Caki2 (cell line): ENCODE results near the gene FBXW10. TPM values are rescaled to one million over a fixed set of nuclear protein-coding genes. Genes with fewer than 3 reads are reported as not detected.
"Not testable (repeated sequence)": the region's sequence is repeated elsewhere in the genome, so short reads cannot be mapped to it uniquely, and the experiment has no call there.

Source experiments
- DNase-seq: peaks from one replicate; pipeline ENCODE4 v3.0.0-alpha.2; 2015; ENCODE audit warnings: low read depth
- in situ Hi-C: cut with HindIII; loops from 2 replicates; pipeline ENCODE4 v1.10.0; 2016; ENCODE audit warnings: low sequenced_read_pairs, low pct_unique_long_range_greater_than_20kb, mixed read lengths
- total RNA-seq: library from RNA; depleted of rRNA; stranded (reverse); fragments of >200 nt; shearing (Covaris generic); gene quantifications from 2 replicates; pipeline ENCODE4 v1.2.3, GENCODE V29; 2014; ENCODE audit warnings: low replicate concordance; rRNA removed

The FBXW10 gene, protein sequence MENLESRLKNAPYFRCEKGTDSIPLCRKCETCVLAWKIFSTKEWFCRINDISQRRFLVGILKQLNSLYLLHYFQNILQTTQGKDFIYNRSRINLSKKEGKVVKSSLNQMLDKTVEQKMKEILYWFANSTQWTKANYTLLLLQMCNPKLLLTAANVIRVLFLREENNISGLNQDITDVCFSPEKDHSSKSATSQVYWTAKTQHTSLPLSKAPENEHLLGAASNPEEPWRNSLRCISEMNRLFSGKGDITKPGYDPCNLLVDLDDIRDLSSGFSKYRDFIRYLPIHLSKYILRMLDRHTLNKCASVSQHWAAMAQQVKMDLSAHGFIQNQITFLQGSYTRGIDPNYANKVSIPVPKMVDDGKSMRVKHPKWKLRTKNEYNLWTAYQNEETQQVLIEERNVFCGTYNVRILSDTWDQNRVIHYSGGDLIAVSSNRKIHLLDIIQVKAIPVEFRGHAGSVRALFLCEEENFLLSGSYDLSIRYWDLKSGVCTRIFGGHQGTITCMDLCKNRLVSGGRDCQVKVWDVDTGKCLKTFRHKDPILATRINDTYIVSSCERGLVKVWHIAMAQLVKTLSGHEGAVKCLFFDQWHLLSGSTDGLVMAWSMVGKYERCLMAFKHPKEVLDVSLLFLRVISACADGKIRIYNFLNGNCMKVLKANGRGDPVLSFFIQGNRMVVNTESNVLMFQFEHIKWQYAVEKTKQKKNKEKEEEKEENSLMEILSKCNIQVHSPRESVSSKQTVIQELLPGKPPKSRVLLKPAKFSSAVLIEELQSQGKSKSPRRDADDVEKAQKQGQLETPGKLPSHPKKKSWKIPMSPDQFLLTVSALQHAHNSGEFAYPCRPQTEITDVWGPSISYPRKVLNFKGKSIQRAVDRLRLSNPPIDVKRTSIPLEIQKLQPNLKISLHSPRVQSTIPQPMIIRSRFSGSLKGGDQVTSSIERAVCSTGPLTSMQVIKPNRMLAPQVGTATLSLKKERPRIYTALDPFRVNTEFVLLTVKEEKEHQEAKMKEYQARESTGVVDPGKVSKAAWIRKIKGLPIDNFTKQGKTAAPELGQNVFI
- total RNA-seq = 0.14 and 0.67 TPM in 2 replicates

DNA sequence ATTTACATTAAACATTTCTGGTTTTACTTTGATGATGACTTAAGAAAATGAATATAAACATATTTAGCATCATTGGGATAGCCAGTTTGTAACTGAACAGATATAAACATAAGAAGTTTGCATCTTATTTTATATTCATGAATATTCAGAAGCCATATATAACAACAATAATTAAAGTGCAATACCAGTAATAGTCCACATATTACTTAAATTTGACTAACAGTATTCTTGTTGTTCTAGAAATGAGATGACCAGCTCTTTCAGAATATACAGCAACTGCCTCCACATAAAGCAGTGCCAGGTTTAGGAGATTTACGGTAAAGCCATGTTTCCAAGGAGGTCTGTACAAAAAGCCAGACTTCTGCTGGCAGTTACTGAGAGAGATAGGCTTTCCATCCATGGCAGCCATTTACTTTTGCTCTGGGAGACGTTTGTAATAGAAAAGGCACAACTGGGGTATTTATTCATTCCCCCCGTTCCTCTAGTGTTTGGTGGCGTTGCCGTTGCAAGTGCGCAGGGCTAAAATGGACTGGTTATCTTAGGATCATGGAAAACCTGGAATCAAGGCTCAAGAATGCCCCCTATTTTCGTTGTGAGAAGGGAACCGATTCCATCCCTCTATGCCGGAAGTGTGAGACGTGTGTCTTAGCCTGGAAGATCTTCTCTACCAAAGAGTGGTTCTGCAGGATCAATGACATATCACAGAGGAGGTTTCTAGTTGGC is at the start of gene FBXW10:
TSS of gene FBXW10 (plus strand) at position 356 of the 723 bp plus-strand sequence. CDS start at position 547, 191 bp downstream.
- in situ Hi-C loops, DNase-seq: not testable (repeated sequence)

- DNase-seq, in situ Hi-C loops: not testable (repeated sequence)
Observed at GRCh38 chr17:18695143-18695542, 48.7 kb upstream of the FBXW10 start.

GRCh38 chr17:18698473-18699103 is 45.3 kb upstream of the FBXW10 start:
- in situ Hi-C loops, DNase-seq: not testable (repeated sequence)

- DNase-seq, in situ Hi-C loops: not testable (repeated sequence)
Observed at GRCh38 chr17:18705955-18706354, 37.9 kb upstream of the FBXW10 start.

DNA sequence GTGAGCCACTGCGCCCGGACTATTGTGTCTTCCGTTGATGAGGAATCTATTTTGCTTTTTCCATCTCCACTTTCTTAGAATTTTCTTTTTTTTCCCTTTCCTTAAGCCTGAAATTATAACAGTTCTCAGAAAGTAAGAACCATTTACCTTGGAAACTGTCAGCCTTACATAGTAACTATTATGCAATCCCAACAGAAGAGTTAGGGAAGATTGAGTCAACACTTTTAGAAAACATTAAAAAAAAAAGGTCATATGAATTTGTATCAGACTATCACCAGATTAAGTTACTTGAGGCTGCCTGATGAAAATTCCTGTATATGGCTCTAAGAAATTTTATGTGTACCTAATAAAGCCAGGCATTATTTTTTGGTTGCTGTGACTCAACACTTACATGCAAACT is 35.6 kb upstream of the FBXW10 start:
- in situ Hi-C loops, DNase-seq: not testable (repeated sequence)

GRCh38 chr17:18712354-18712999 is 31.4 kb upstream of the FBXW10 start:
- DNase-seq, in situ Hi-C loops: not testable (repeated sequence)

DNA sequence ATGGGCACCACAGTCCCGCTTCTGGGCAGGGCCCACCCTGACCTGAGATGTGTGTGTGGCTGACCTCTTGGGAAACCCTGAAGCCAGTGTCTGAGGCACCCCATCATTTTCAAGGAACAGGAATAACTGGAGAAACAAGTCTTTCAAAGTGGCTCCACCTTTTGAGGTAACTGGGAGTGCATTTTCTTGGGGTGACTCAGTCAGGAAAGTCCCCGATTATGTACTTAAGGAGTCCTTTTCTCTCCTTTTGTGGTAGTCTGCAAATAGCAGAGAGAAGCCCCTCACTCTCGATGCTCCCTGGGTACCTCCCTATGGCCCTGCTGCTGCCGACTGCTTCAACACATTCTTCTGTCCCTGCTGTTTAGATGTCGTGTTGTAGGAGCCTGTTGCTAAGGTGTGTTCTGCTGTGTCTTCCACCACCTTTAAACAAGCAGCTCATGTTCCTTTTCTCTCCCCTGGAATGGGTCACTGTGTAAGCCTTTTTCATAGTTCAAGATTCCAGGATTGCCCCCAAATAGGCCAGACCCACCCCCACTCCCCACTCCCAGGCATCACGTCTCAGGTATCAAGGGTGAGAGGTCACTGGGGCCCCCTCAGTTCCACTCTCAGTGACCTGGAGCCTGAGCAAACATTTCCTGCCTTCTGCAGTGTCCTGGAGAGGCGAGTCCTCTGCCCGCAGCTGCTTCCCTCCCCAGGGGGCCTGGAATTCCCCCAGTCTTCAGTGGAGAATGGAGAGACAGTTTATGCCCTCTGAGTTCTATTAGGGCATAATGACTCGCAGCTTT is 25.0 kb upstream of the FBXW10 start:
- in situ Hi-C loops = not testable (repeated sequence)
- peak; percentile 77 for DNase-seq

DNA sequence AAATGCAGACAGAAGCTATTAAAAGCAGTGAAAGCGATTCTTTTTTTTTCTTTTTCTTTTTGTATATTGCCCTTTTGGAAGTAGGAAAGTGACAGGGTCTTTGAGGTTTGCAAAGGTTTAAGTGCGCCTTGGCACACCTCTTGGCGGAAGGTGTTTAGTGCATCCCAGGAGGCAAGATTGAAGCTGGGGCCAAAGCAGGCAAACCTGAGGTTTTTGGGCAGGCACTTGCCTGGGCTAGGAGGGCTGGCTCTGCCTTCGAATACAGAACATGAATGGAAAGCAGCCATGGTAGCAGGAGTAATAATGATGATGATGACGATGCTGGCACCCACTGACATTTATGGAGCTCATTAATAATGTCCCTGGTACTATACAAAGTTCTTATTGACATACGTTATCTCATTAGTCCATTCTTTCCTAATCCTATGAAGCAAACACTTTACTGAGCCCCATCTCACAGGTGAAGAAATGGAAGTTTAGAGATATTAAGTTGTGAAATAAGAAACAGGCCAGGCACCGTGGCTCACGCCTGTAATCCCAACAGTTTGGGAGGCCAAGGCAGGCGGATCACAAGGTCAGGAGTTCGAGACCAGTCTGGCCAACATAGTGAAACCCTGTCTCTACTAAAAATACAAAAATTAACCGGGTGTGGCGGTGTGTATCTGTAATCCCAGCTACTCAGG is 24.3 kb upstream of the FBXW10 start:
- in situ Hi-C loops, DNase-seq: not testable (repeated sequence)

GRCh38 chr17:18721775-18722547 is 21.9 kb upstream of the FBXW10 start:
- in situ Hi-C loops, DNase-seq: not testable (repeated sequence)

DNA sequence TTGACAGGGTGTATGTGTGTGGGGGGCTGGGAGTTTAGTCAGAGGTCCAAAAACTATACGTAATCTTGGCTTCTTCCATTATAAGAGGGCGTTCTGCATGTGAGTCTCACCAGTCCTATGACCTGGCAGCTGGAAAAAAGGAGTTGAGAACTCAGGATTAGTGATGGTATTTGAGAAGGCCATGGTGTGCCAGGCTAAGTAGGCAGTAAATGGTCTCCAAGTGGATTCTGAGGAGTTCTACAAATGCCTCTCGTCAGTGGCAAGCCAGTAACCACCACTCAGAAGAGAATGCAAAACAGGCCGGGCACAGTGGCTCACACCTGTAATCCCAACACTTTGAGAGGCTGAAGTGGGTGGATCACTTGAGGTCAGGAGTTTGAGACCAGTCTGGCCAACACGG is 21.2 kb upstream of the FBXW10 start:
- in situ Hi-C loops = not testable (repeated sequence)
- peak; percentile 18 for DNase-seq

DNA sequence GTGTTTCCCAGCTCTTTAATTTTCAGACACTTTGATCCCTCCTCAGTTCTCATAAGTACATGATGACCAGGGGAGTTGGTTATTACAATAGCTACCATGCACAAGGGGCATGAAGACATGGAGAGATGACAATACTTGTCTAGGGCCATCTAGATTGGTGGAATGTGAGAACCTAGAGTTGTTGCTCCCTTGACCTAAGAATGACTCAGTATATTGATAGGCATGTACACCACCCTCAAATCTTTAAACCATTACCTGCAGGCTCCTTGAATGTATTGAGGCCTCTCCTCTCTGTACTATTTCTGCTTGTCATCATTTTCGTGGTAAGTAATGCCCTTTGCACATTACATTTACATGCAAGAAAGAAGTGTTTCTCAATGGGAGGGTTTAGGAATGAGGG is 20.3 kb upstream of the FBXW10 start:
- peak; percentile 36 for DNase-seq
- in situ Hi-C loops = not testable (repeated sequence)

DNA sequence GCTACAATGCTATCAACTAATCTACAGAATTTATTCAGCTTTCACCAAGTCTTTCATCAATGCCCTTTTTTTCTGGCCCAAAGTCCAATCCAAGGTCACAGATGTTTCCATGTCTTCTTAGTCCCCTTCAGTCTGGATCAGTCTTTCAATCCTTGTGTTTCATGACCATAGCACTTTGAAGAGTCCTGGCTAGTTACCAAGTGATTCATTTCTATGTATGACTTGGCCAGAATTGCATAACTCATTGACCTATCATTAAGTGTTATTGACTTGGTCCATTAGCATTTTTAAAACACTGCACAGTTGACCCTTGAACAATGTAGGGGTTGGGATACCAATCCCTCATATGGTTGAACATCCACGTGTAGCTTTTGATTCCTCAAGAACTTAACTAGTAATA is 11.4 kb upstream of the FBXW10 start:
- DNase-seq, in situ Hi-C loops: not testable (repeated sequence)

DNA sequence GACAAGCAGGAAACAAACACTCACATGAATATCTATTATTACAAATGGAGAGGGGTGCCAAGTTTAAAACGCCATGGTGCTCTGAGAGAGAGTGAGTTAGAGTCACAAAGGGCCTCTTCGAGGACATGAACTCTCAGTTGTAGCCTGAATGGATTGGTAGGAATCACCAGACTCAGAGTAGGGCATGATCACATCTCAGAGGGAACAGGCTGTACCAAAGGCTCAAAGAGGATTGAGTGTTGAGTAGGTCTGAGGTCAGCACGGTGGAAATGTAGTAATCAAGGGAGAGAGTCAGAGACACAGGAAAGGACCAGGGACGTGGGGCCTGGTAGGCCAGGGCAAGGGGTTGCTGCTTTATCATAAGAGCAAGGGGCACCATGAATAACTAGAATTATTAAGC is 10.5 kb upstream of the FBXW10 start:
- DNase-seq, in situ Hi-C loops: not testable (repeated sequence)

DNA sequence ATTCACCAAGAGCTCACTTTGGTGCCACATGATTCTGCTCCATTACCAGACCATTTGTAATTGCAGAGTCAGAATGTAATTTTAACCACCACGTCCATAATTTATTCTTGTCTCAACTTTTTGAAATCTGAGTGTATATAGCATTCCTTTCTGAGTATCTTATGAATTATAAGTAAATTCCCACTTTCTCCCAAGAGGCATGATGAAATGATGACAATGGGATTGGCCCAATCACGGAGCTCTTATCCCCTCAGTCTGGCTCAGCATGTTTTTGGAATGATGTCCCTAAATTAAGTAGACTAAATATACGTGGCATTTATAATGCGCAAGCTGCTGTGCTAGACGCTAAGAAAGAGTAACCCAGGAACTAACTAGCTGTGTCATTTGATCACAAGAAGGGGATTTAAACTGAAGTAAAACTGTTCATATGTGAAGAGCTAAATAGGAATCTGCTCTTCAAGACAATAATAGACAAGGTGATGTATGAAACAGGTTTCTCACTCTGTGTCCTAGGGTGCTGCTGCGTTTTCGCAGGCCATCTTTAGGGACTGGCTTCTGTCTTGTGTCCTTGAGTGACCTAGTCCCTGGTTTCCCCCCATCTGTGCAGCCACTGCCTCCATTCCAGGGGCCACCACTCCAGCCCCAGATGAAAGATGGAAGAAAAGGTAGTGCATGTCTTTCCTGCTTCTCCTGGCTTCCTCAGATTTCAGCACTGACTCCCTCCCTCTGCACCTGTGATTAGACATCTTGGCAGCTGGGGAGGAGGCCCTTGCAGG is 4.0 kb upstream of the FBXW10 start:
- in situ Hi-C loops = not testable (repeated sequence)

More for the DNA sequence above, 4.0 kb upstream of the FBXW10 start:
- not testable (repeated sequence) for DNase-seq
